A204.1 (cell line): ENCODE results near the gene LTBP2.

Source experiments
- FAIRE-seq: peaks from 2 replicates; lab custom pipeline; 2012; peaks lifted over from hg19 to GRCh38; lab: Jason Lieb, UNC

LTBP2 gene

GRCh38 chr14:74524812-74525135, 87.3 kb downstream of the LTBP2 start:
- no peak for FAIRE-seq

GRCh38 chr14:74524076-74524811, 87.8 kb downstream of the LTBP2 start:
- FAIRE-seq: no peak

GRCh38 chr14:74522740-74523139, 89.3 kb downstream of the LTBP2 start:
- FAIRE-seq: no peak

- no peak for FAIRE-seq
Measured at GRCh38 chr14:74521756-74522155, 90.3 kb downstream of the LTBP2 start.

GRCh38 chr14:74519316-74520074, 92.5 kb downstream of the LTBP2 start:
- FAIRE-seq: no peak

GRCh38 chr14:74518221-74518620, 93.8 kb downstream of the LTBP2 start:
- no peak for FAIRE-seq

GRCh38 chr14:74517731-74518130, 94.3 kb downstream of the LTBP2 start:
- no peak for FAIRE-seq

GRCh38 chr14:74516451-74517160, 95.4 kb downstream of the LTBP2 start:
- FAIRE-seq: no peak

- no peak for FAIRE-seq
Measured at GRCh38 chr14:74515891-74516412, 96.1 kb downstream of the LTBP2 start.

- no peak for FAIRE-seq
Measured at GRCh38 chr14:74514471-74514941, 97.5 kb downstream of the LTBP2 start.

GRCh38 chr14:74511966-74512830, 99.8 kb downstream of the LTBP2 start:
- FAIRE-seq: no peak

- no peak for FAIRE-seq
Measured at GRCh38 chr14:74510959-74511409, 101.1 kb downstream of the LTBP2 start.

- FAIRE-seq: no peak
Measured at GRCh38 chr14:74510223-74510931, 101.7 kb downstream of the LTBP2 start.

- no peak for FAIRE-seq
Measured at GRCh38 chr14:74509587-74510222, 102.3 kb downstream of the LTBP2 start.

- FAIRE-seq: no peak
Measured at GRCh38 chr14:74508844-74509428, 103.1 kb downstream of the LTBP2 start.

- FAIRE-seq: no peak
Measured at GRCh38 chr14:74508292-74508731, 103.7 kb downstream of the LTBP2 start.

GRCh38 chr14:74507840-74508239, 104.2 kb downstream of the LTBP2 start:
- no peak for FAIRE-seq

- no peak for FAIRE-seq
Measured at GRCh38 chr14:74507085-74507484, 105.0 kb downstream of the LTBP2 start.

GRCh38 chr14:74506411-74506851, 105.6 kb downstream of the LTBP2 start:
- FAIRE-seq: no peak

- FAIRE-seq: no peak
Measured at GRCh38 chr14:74505831-74506230, 106.2 kb downstream of the LTBP2 start.
